Measurements from ENCODE around the gene CDK10. TPM values are rescaled to one million over a fixed set of nuclear protein-coding genes. Genes with fewer than 3 reads are reported as not detected.

The CDK10 gene
- total RNA-seq, 6 experiments from 2014 or later: 35.0 to 72.2 (median 53.7) TPM

GRCh38 chr16:89655062-89655643, 31.3 kb upstream of the CDK10 start:
- no peak for ATAC-seq
- WGBS (ENCODE audit: insufficient coverage, low coverage, low lambda C conversion rate, missing lambda C conversion rate): 24% methylated on average over 2 of the region's 10 CpGs

GRCh38 chr16:89656435-89657121, 29.9 kb upstream of the CDK10 start:
- Histone ChIP-seq H3K27ac (no peak overlapping the region), H3K36me3 (no peaks in the 10 kb centered on the region), H3K27me3 (no peaks in the 10 kb centered on the region), H3K9me3 (no peaks in the 10 kb centered on the region), H3K4me1 (peaks cover 0 to 13% (median 0%) of the 10 kb centered on the region in 4 donors), H3K4me3 (peak overlapping the region; percentile 83 to 100 (median 98))
- no peak for TF ChIP-seq CTCF (IDR thresholded peaks at IDR 0.05)
- no peak for TF ChIP-seq POLR2A (IDR thresholded peaks at IDR 0.05)
- 27% methylated on average over 19 of the region's 32 CpGs for WGBS (ENCODE audit: insufficient coverage, low coverage, low lambda C conversion rate, missing lambda C conversion rate)
- no peak for ATAC-seq
- no peak for DNase-seq
- intact Hi-C loops (cut with DNase I): no loop called here

More at GRCh38 chr16:89655062-89655643, 31.3 kb upstream of the CDK10 start:
- no peak for DNase-seq
- Histone ChIP-seq H3K4me1 (peaks cover 0 to 13% (median 0%) of the 10 kb centered on the region in 4 donors), H3K27ac (no peak overlapping the region), H3K9me3 (no peaks in the 10 kb centered on the region), H3K4me3 (no peak overlapping the region), H3K27me3 (no peaks in the 10 kb centered on the region), H3K36me3 (no peaks in the 10 kb centered on the region)
- intact Hi-C loops (cut with DNase I): no loop called here
- TF ChIP-seq CTCF (IDR thresholded peaks at IDR 0.05) (no peak), POLR2A (IDR thresholded peaks at IDR 0.05) (no peak)

- intact Hi-C loops (cut with DNase I): no loop called here
- Histone ChIP-seq H3K36me3 (no peaks in the 10 kb centered on the region), H3K4me3 (peak within 1 kb of the TSS; percentile 83 to 100 (median 98)), H3K27me3 (no peaks in the 10 kb centered on the region), H3K27ac (peak within 1 kb of the TSS; percentile 40 to 76 (median 63)), H3K4me1 (peaks cover 0 to 13% (median 0%) of the 10 kb centered on the region in 4 donors), H3K9me3 (no peaks in the 10 kb centered on the region)
- DNase-seq: peak; percentile 90 to 92 (median 91)
- TF ChIP-seq POLR2A (IDR thresholded peaks at IDR 0.05) (peak; percentile 46), CTCF (IDR thresholded peaks at IDR 0.05) (no peak)
- ATAC-seq: peak; percentile 94 to 97 (median 96)
- 0% methylated on average over 10 of the region's 99 CpGs for WGBS (ENCODE audit: insufficient coverage, low coverage, low lambda C conversion rate, missing lambda C conversion rate)
Measured at GRCh38 chr16:89657442-89658220, 28.9 kb upstream of the CDK10 start, which contains the start of the genes CHMP1A and SPATA33. Gene CHMP1A, minus strand, starts transcription at chr16:89657708. Its CDS starts 120 bp downstream, at chr16:89657588. Gene SPATA33, plus strand, starts transcription at chr16:89657836. Its CDS starts 76 bp downstream, at chr16:89657912.

GRCh38 chr16:89658221-89658879, 28.1 kb upstream of the CDK10 start:
- Histone ChIP-seq H3K27ac (peak overlapping the region in 2 of 3 donors; percentile 13 to 63), H3K27me3 (no peaks in the 10 kb centered on the region), H3K4me1 (peaks cover 0 to 13% (median 0%) of the 10 kb centered on the region in 4 donors), H3K4me3 (peak overlapping the region; percentile 83 to 100 (median 98)), H3K36me3 (no peaks in the 10 kb centered on the region), H3K9me3 (no peaks in the 10 kb centered on the region)
- intact Hi-C loops (cut with DNase I): no loop called here
- DNase-seq: peak in 1 of 3 donors; percentile 57
- TF ChIP-seq POLR2A (IDR thresholded peaks at IDR 0.05): no peak
- no peak for TF ChIP-seq CTCF (IDR thresholded peaks at IDR 0.05)
- 14% methylated on average over 25 of the region's 27 CpGs for WGBS (ENCODE audit: insufficient coverage, low coverage, low lambda C conversion rate, missing lambda C conversion rate)
- ATAC-seq: peak in 3 of 4 donors; percentile 7 to 31 (median 15)

Measured in right lobe of liver (tissue), 6 donors.